T-cell (primary cell): Measurements from ENCODE around the gene FSTL4. TPM values are rescaled to one million over a fixed set of nuclear protein-coding genes. Genes with fewer than 3 reads are reported as not detected.

Experiments
- ATAC-seq, 4 experiments: fragments of 200-7000 bp in 3 of 4; fragments of 150-1000 bp in 1 of 4; cut with Tn5 transposase; replicated peaks in 1 of 4; 1 replicate in 3 of 4; 2 replicates in 1 of 4; pipeline ENCODE4 v1.10.0; 2021; ENCODE audit warnings: moderate library complexity in 3 of 4, mild to moderate bottlenecking in 2 of 4, moderate number of reproducible peaks in 1 of 4
- CTCF ChIA-PET, 2 donors: fragments of 300-600 bp; sonication (Branson Sonifier 250); formaldehyde crosslinking; loops; one replicate each; lab custom pipeline; 2022; ENCODE audit warnings: antibody characterized with exemption in 2 of 2; lab: Charles Lee
- POLR2A ChIA-PET, 2 donors: fragments of 300-600 bp; sonication (Branson Sonifier 250); formaldehyde crosslinking; loops; one replicate each; lab custom pipeline; 2022; ENCODE audit warnings: antibody characterized with exemption in 2 of 2; lab: Charles Lee
- DNase-seq, 35 experiments: peaks; one replicate each; pipeline versions ENCODE4 v3.0.0 to v3.0.0-alpha.2; 2013 to 2023
- H3K27ac ChIP-seq: one replicate; pipeline ENCODE4 v1.5.1; 2013; ENCODE audit warnings: low read length
- H3K27me3 ChIP-seq, 2 experiments: replicated peaks in 1 of 2; 1 replicate in 1 of 2; 2 replicates in 1 of 2; pipeline versions ENCODE4 v1.6.1 to v1.7.0; 2013; ENCODE audit warnings: low read length in 1 of 2, mixed read lengths in 1 of 2; ENCODE audit not compliant: control insufficient read depth in 2 of 2, insufficient read depth in 2 of 2; ENCODE audit errors: extremely low read depth in 1 of 2
- H3K36me3 ChIP-seq, 2 donors: 1 replicate in 1 of 2; 2 replicates in 1 of 2; pipeline versions ENCODE4 v1.6.1 to v1.7.0; 2013; ENCODE audit warnings: low read length in 1 of 2; ENCODE audit not compliant: control insufficient read depth in 2 of 2, insufficient read depth in 1 of 2; ENCODE audit errors: extremely low read depth in 1 of 2
- H3K4me1 ChIP-seq, 2 experiments: 1 replicate in 1 of 2; 2 replicates in 1 of 2; pipeline versions ENCODE4 v1.6.1 to v1.7.0; 2013; ENCODE audit warnings: low read length in 2 of 2, mixed read lengths in 1 of 2; ENCODE audit not compliant: insufficient read depth in 2 of 2, control insufficient read depth in 1 of 2; ENCODE audit errors: extremely low read depth in 1 of 2
- H3K4me3 ChIP-seq, 2 donors: 1 replicate in 1 of 2; 2 replicates in 1 of 2; pipeline versions ENCODE4 v1.5.1 to v1.7.0; 2013; ENCODE audit warnings: mild to moderate bottlenecking in 2 of 2, low read length in 1 of 2, moderate library complexity in 1 of 2; ENCODE audit not compliant: control insufficient read depth in 1 of 2; ENCODE audit errors: extremely low read depth in 1 of 2
- H3K9me3 ChIP-seq: 2 replicates; pipeline ENCODE4 v1.7.0; 2013
- H3K27ac Mint-ChIP-seq, 2 donors: one replicate each; pipeline ENCODE4 v1.8.0; 2020 to 2021; ENCODE audit warnings: mild to moderate bottlenecking in 2 of 2, mixed read lengths in 2 of 2
- H3K27me3 Mint-ChIP-seq, 2 donors: one replicate each; pipeline ENCODE4 v1.8.0; 2021 to 2022; ENCODE audit warnings: mixed read lengths in 2 of 2
- H3K36me3 Mint-ChIP-seq: one replicate; pipeline ENCODE4 v1.8.0; 2021; ENCODE audit warnings: mixed read lengths
- H3K4me1 Mint-ChIP-seq, 3 donors: one replicate each; pipeline ENCODE4 v1.8.0; 2020 to 2022; ENCODE audit warnings: mixed read lengths in 3 of 3, mild to moderate bottlenecking in 1 of 3
- H3K4me3 Mint-ChIP-seq, 3 donors: one replicate each; pipeline ENCODE4 v1.8.0; 2020 to 2022; ENCODE audit warnings: mild to moderate bottlenecking in 3 of 3, mixed read lengths in 3 of 3, moderate library complexity in 3 of 3
- H3K9me3 Mint-ChIP-seq, 3 donors: one replicate each; pipeline ENCODE4 v1.8.0; 2020 to 2022; ENCODE audit warnings: mixed read lengths in 3 of 3
- WGBS: methylation state at CpG from one replicate; pipeline ENCODE4 v1.1.5; 2013; ENCODE audit warnings: missing lambda C conversion rate; ENCODE audit not compliant: insufficient coverage; 5-methylcytosine and 5-hydroxymethylcytosine counted together
- total RNA-seq, 35 experiments: library from RNA in 6 of 35; stranded (reverse) in 6 of 35; fragments of 120-200 nt in 1 of 35; gene quantifications; one replicate each; pipeline versions ENCODE4 v1.2.1 to v1.2.4 and lab custom pipeline; 2013 to 2026

Gene FSTL4
- total RNA-seq, 5 donors from 2014 or later (not counting 1 experiment from before 2014, with no cell fraction given), result 1.6 TPM; not detected in 3

DNA sequence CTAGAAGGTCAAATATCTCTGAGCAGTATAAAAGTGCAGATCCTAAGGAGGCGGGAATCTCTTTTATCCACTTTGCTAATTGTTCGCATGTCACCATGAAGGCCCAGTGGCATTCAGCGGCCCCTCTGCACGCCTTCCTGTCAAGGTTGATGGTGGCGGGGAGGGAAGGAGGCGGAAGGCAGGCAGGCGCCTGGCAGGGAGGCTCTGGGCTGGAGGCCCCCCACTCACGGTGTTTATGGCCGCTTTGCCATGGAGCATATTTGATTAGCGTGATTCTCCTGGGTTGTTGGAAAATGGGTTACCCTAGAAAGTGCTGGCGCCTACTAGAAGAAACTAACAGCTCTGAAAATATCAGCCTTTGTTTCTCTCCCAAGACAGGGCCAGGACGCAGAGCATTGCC is 209.6 kb downstream of the FSTL4 start:
- no peak for ATAC-seq
- CTCF ChIA-PET, result no interaction called here
- 82% methylated on average over 12 of the region's 12 CpGs for WGBS
- Mint-ChIP-seq H3K4me1 (peaks cover 5 to 14% (median 9%) of the 10 kb centered on the region in 3 donors), H3K27ac (no peak overlapping the region), H3K9me3 (no peaks in the 10 kb centered on the region), H3K36me3 (no peaks in the 10 kb centered on the region), H3K27me3 (peaks cover 0 to 2% of the 10 kb centered on the region in 2 donors), H3K4me3 (no peak overlapping the region)
- Histone ChIP-seq H3K27ac (no peak overlapping the region), H3K4me1 (no peaks in the 10 kb centered on the region), H3K4me3 (no peak overlapping the region), H3K36me3 (no peaks in the 10 kb centered on the region), H3K9me3 (no peaks in the 10 kb centered on the region), H3K27me3 (peaks cover 0 to 15% of the 10 kb centered on the region in 2 experiments)
- no peak for DNase-seq
- POLR2A ChIA-PET, result no interaction called here

DNA sequence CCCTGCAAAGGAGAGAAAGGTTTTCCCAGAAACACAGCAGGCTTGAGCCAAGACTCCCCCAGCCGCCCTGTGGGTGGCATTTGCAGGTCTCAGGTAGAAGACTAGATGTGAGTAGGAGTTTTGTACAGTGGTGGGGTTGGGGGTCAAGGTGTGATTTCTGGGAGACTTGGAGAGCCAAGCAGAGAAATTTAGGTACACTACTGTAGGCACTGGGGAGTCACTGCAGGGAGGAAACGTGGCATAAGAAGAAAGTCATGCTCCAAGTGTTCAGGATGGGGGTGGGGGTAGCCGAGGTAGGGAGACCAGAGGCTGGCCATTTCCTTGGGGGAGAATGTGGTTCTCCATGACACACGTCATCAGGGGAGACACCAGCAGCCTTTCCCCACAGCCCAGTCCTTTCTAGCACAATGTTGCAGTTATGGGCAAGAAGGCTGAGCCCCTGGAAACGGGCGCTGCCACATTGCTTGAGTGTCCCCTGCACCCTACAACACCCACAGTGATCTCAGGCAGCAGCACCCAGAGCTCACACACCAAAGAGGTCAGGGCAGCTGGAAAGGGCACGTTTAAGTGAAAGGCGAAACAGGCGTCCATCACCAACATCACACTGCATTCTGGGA is 210.5 kb downstream of the FSTL4 start:
- Histone ChIP-seq H3K4me3 (no peak overlapping the region), H3K36me3 (no peaks in the 10 kb centered on the region), H3K27ac (no peak overlapping the region), H3K4me1 (peaks cover 1 to 3% of the 10 kb centered on the region in 2 experiments), H3K9me3 (no peaks in the 10 kb centered on the region), H3K27me3 (peaks cover 0 to 17% of the 10 kb centered on the region in 2 experiments)
- POLR2A ChIA-PET, result no interaction called here
- peaks cover 10 to 21% (median 19%) of the 10 kb centered on the region in 3 donors for H3K4me1 Mint-ChIP-seq
- no peak overlapping the region for H3K4me3 Mint-ChIP-seq
- H3K27me3 Mint-ChIP-seq, result peaks cover 0 to 2% of the 10 kb centered on the region in 2 donors
- ATAC-seq (no peak), DNase-seq (no peak)
- no peaks in the 10 kb centered on the region for H3K9me3 Mint-ChIP-seq
- WGBS, result 100% methylated on average over 3 of the region's 9 CpGs
- no peaks in the 10 kb centered on the region for H3K36me3 Mint-ChIP-seq
- CTCF ChIA-PET, result no interaction called here
- no peak overlapping the region for H3K27ac Mint-ChIP-seq

DNA sequence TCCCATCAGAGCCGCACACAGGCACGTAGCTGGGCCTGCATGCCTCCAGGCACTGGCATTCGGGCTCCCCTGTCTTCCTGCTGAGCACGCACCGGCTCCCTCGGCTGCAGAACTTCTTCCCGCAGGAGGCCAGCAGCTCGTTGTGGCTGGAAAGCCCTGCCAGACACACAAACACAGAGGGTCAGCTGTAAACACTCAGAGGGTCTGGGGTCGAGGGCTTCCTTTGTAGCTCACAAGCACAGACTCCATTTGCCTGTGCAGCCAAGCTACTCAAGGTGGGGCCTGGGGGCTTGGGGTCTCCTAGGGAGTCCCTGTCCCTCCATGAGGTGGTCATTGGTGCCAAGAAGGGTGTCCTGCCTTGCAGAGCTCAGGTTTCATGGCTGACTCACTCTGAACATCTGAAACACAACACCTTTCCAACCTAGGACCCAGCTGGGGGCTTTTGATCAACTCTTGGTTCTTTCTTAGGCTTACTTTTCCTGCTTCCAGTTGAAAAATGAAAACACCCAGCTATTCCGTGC is 211.4 kb downstream of the FSTL4 start:
- Mint-ChIP-seq H3K4me1 (peaks cover 16 to 27% (median 25%) of the 10 kb centered on the region in 3 donors), H3K36me3 (no peaks in the 10 kb centered on the region), H3K9me3 (no peaks in the 10 kb centered on the region), H3K27me3 (peaks cover 0 to 2% of the 10 kb centered on the region in 2 donors), H3K4me3 (no peak overlapping the region), H3K27ac (no peak overlapping the region)
- ChIA-PET POLR2A (no interaction called here), CTCF (no interaction called here)
- 88% methylated on average over 10 of the region's 10 CpGs for WGBS
- Histone ChIP-seq H3K27me3 (peaks cover 0 to 13% of the 10 kb centered on the region in 2 experiments), H3K27ac (no peak overlapping the region), H3K36me3 (no peaks in the 10 kb centered on the region), H3K4me3 (no peak overlapping the region), H3K4me1 (peaks cover 3% of the 10 kb centered on the region in 2 experiments), H3K9me3 (no peaks in the 10 kb centered on the region)
- DNase-seq, result no peak
- no peak for ATAC-seq

DNA sequence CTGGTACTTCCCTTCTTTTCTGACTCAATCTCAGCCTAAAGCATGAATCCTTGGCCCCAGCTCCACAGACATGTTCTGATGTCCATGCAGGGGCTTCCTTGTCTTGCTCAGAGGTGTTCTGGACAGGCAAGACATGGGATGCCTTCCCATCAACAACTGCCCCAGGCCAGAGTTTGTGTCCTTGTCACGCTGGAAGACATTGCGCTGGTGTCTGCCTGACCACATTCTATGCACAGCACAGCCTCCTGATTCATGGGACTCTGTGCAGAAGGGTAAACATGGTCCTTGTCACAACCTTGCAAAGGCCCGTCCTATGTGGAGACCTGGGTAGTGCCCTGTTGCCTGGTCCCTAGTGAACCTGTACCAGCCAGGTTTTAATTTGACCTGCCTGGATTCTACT is 212.2 kb downstream of the FSTL4 start:
- no peak overlapping the region for H3K27ac Mint-ChIP-seq
- no peak overlapping the region for H3K27ac ChIP-seq
- POLR2A ChIA-PET, result no interaction called here
- peaks cover 3% of the 10 kb centered on the region in 2 experiments for H3K4me1 ChIP-seq
- CTCF ChIA-PET, result no interaction called here
- H3K36me3 ChIP-seq, result no peaks in the 10 kb centered on the region
- no peak overlapping the region for H3K4me3 ChIP-seq
- ATAC-seq (no peak), DNase-seq (no peak)
- WGBS, result 94% methylated on average over 2 of the region's 3 CpGs
- H3K9me3 ChIP-seq, result no peaks in the 10 kb centered on the region
- peaks cover 16 to 27% (median 25%) of the 10 kb centered on the region in 3 donors for H3K4me1 Mint-ChIP-seq
- H3K27me3 ChIP-seq, result peaks cover 0 to 13% of the 10 kb centered on the region in 2 experiments
- H3K4me3 Mint-ChIP-seq, result no peak overlapping the region
- H3K27me3 Mint-ChIP-seq, result peaks cover 0 to 2% of the 10 kb centered on the region in 2 donors
- no peaks in the 10 kb centered on the region for H3K36me3 Mint-ChIP-seq
- H3K9me3 Mint-ChIP-seq, result no peaks in the 10 kb centered on the region

DNA sequence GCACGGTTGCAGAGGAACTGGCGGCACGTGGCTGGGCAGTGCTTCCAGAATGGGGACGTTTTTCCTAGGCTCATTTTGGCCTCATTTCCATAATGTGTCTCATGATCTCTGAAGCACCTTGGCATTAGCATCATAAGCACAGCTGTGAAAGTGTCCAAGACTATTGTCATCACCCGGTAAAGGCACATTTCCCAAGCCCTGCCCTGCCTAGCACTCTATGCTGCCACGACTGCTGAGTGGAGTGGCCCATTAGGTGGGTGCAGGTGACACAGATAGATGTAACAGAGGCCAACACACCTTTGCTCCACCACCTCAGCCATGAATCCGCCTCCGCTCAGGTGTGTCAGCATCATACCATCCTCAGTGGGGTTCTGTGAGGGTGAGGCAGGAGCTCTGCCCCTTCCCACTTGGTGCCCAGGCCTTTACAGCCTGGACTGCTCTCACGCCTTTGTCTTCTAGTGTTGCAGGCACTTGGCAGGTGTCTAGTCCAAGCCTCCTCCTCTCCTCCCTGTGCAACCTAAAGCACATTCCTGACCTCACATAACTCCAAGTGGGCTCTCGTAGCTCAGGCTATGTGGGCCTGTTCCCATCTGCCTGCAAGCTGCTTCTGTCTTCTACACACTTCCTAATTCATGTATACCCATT is 213.0 kb downstream of the FSTL4 start:
- Histone ChIP-seq H3K27me3 (peaks cover 0 to 13% of the 10 kb centered on the region in 2 experiments), H3K4me1 (peaks cover 3% of the 10 kb centered on the region in 2 experiments), H3K36me3 (no peaks in the 10 kb centered on the region), H3K4me3 (no peak overlapping the region), H3K9me3 (no peaks in the 10 kb centered on the region), H3K27ac (no peak overlapping the region)
- ChIA-PET POLR2A (interaction anchor here in 1 of 2 donors (0.6 kb wide), 1 partner anchor 262 kb away, joined by 5 read pairs; no protein-coding TSS in a partner anchor), CTCF (no interaction called here)
- Mint-ChIP-seq H3K36me3 (no peaks in the 10 kb centered on the region), H3K9me3 (no peaks in the 10 kb centered on the region), H3K27me3 (peaks cover 0 to 2% of the 10 kb centered on the region in 2 donors), H3K4me1 (peaks cover 16 to 27% (median 25%) of the 10 kb centered on the region in 3 donors), H3K27ac (no peak overlapping the region), H3K4me3 (no peak overlapping the region)
- ATAC-seq (no peak), DNase-seq (no peak)
- WGBS, result 81% methylated on average over 4 of the region's 10 CpGs

DNA sequence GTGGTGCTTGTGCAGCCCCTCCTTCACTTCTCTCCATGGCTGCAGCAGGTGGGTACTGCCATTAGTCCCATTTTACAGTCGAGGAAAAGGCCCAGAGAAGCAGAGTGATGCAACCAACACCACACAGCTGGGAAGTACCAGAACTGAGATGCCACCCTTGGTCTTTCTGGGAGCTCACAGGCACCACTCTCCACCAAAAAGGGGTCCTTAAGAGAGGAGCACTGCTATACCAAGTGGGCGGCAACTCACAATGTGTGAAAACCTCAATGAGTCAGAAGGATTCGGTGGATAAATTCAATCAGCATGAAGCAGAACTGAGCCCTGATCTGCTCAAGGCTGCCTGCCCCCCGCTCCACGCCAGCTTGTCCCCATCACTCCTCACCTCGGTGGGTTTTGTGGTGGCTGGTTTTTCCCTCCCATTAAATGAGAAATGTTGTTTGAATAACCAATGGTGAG is 213.7 kb downstream of the FSTL4 start:
- peaks cover 0 to 12% of the 10 kb centered on the region in 2 experiments for H3K27me3 ChIP-seq
- Mint-ChIP-seq H3K36me3 (no peaks in the 10 kb centered on the region), H3K9me3 (no peaks in the 10 kb centered on the region), H3K4me1 (peaks cover 16 to 27% (median 25%) of the 10 kb centered on the region in 3 donors), H3K27me3 (peaks cover 0 to 2% of the 10 kb centered on the region in 2 donors), H3K27ac (no peak overlapping the region), H3K4me3 (no peak overlapping the region)
- ChIA-PET CTCF (no interaction called here), POLR2A (no interaction called here)
- H3K27ac ChIP-seq, result no peak overlapping the region
- 57% methylated on average over 2 of the region's 6 CpGs for WGBS
- H3K36me3 ChIP-seq, result no peaks in the 10 kb centered on the region
- H3K9me3 ChIP-seq, result no peaks in the 10 kb centered on the region
- DNase-seq (no peak), ATAC-seq (peak in 1 of 4 experiments; percentile 9)
- H3K4me3 ChIP-seq, result no peak overlapping the region
- H3K4me1 ChIP-seq, result peaks cover 3% of the 10 kb centered on the region in 2 experiments
